ENCODE data around the gene EXPH5. TPM values are rescaled to one million over a fixed set of nuclear protein-coding genes. Genes with fewer than 3 reads are reported as not detected.

EXPH5 gene
- total RNA-seq, 1 experiment from 2014 or later, result 13.5 TPM

- H3K36me3 ChIP-seq (ENCODE audit: low read depth, low read length), result no peaks in the 10 kb centered on the region
- H2AFZ ChIP-seq (ENCODE audit: low read length), result no peak overlapping the region
- DNase-seq, result no peak
- no peak overlapping the region for H3K9ac ChIP-seq (ENCODE audit: low read length)
- H3K4me2 ChIP-seq (ENCODE audit: low read length), result no peak overlapping the region
- H3K27ac ChIP-seq (ENCODE audit: low read length), result no peak overlapping the region
- no TSS peak for BruUV-seq (replicated peaks)
- no peaks in the 10 kb centered on the region for H3K27me3 ChIP-seq (ENCODE audit: low read length)
- no peaks in the 10 kb centered on the region for H3K9me2 ChIP-seq (replicated peaks; ENCODE audit: low read length)
- peaks cover 1% of the 10 kb centered on the region for H3K4me1 ChIP-seq (ENCODE audit: insufficient read depth, low read length)
- H3K4me3 ChIP-seq (ENCODE audit: low read length), result no peak overlapping the region
- intact Hi-C loops (cut with micrococcal nuclease), result no loop called here
- POLR2A ChIA-PET (ENCODE audit: unreplicated experiment), result no interaction called here
- ATAC-seq, result no peak
- CTCF ChIA-PET, result no interaction called here
- no peaks in the 10 kb centered on the region for H3K9me3 ChIP-seq (ENCODE audit: low read length)
- H3K79me2 ChIP-seq (ENCODE audit: low read length), result no peaks in the 10 kb centered on the region
- no peaks in the 10 kb centered on the region for H4K20me1 ChIP-seq (ENCODE audit: low read length)
- TF ChIP-seq EZH2phosphoT487 (IDR thresholded peaks at IDR 0.05; ENCODE audit: borderline replicate concordance, low read length), result no peak
- TF ChIP-seq CTCF (conservative IDR thresholded peaks at IDR 0.05; ENCODE audit: low read depth, low read length), result no peak
- no peak for TF ChIP-seq EZH2 (IDR thresholded peaks at IDR 0.05; ENCODE audit: low read length, unreplicated experiment)
- no peaks in the 10 kb centered on the region for H3F3A ChIP-seq (ENCODE audit: low read length, unreplicated experiment)
Measured at GRCh38 chr11:108629274-108629673, 35.7 kb upstream of the EXPH5 start.

- DNase-seq, result no peak
- no TSS peak for BruUV-seq (replicated peaks)
- TF ChIP-seq EZH2 (IDR thresholded peaks at IDR 0.05; ENCODE audit: low read length, unreplicated experiment) (no peak), CTCF (conservative IDR thresholded peaks at IDR 0.05; ENCODE audit: low read depth, low read length) (no peak), EZH2phosphoT487 (IDR thresholded peaks at IDR 0.05; ENCODE audit: borderline replicate concordance, low read length) (no peak)
- Histone ChIP-seq H3K79me2 (ENCODE audit: low read length) (no peaks in the 10 kb centered on the region), H3K27ac (ENCODE audit: low read length) (no peak overlapping the region), H3K4me2 (ENCODE audit: low read length) (no peak overlapping the region), H2AFZ (ENCODE audit: low read length) (no peak overlapping the region), H3F3A (ENCODE audit: low read length, unreplicated experiment) (no peaks in the 10 kb centered on the region), H3K27me3 (ENCODE audit: low read length) (no peaks in the 10 kb centered on the region), H3K9me3 (ENCODE audit: low read length) (no peaks in the 10 kb centered on the region), H4K20me1 (ENCODE audit: low read length) (no peaks in the 10 kb centered on the region), H3K4me3 (ENCODE audit: low read length) (no peak overlapping the region), H3K4me1 (ENCODE audit: insufficient read depth, low read length) (no peaks in the 10 kb centered on the region), H3K9me2 (replicated peaks; ENCODE audit: low read length) (no peaks in the 10 kb centered on the region), H3K36me3 (ENCODE audit: low read depth, low read length) (no peaks in the 10 kb centered on the region), H3K9ac (ENCODE audit: low read length) (no peak overlapping the region)
- ChIA-PET POLR2A (ENCODE audit: unreplicated experiment) (no interaction called here), CTCF (no interaction called here)
- no peak for ATAC-seq
- intact Hi-C loops (cut with micrococcal nuclease), result no loop called here
Measured at GRCh38 chr11:108628812-108629211, 35.2 kb upstream of the EXPH5 start.

GRCh38 chr11:108628326-108628725 lies 34.8 kb upstream of the EXPH5 start:
- H3K36me3 ChIP-seq (ENCODE audit: low read depth, low read length), result no peaks in the 10 kb centered on the region
- ChIA-PET POLR2A (ENCODE audit: unreplicated experiment) (no interaction called here), CTCF (no interaction called here)
- no peak for DNase-seq
- ATAC-seq, result no peak
- no peak overlapping the region for H3K9ac ChIP-seq (ENCODE audit: low read length)
- no peak overlapping the region for H3K27ac ChIP-seq (ENCODE audit: low read length)
- H3K27me3 ChIP-seq (ENCODE audit: low read length), result no peaks in the 10 kb centered on the region
- no peak overlapping the region for H3K4me3 ChIP-seq (ENCODE audit: low read length)
- no peaks in the 10 kb centered on the region for H3K9me2 ChIP-seq (replicated peaks; ENCODE audit: low read length)
- no peaks in the 10 kb centered on the region for H4K20me1 ChIP-seq (ENCODE audit: low read length)
- no peak for TF ChIP-seq CTCF (conservative IDR thresholded peaks at IDR 0.05; ENCODE audit: low read depth, low read length)
- TF ChIP-seq EZH2 (IDR thresholded peaks at IDR 0.05; ENCODE audit: low read length, unreplicated experiment), result no peak
- TF ChIP-seq EZH2phosphoT487 (IDR thresholded peaks at IDR 0.05; ENCODE audit: borderline replicate concordance, low read length), result no peak
- no peaks in the 10 kb centered on the region for H3K9me3 ChIP-seq (ENCODE audit: low read length)
- H3K79me2 ChIP-seq (ENCODE audit: low read length), result no peaks in the 10 kb centered on the region
- H2AFZ ChIP-seq (ENCODE audit: low read length), result no peak overlapping the region
- no peak overlapping the region for H3K4me2 ChIP-seq (ENCODE audit: low read length)
- no TSS peak for BruUV-seq (replicated peaks)
- H3K4me1 ChIP-seq (ENCODE audit: insufficient read depth, low read length), result no peaks in the 10 kb centered on the region
- H3F3A ChIP-seq (ENCODE audit: low read length, unreplicated experiment), result no peaks in the 10 kb centered on the region
- intact Hi-C loops (cut with micrococcal nuclease), result no loop called here
